ENCODE measurements around the gene SSB.

DNA sequence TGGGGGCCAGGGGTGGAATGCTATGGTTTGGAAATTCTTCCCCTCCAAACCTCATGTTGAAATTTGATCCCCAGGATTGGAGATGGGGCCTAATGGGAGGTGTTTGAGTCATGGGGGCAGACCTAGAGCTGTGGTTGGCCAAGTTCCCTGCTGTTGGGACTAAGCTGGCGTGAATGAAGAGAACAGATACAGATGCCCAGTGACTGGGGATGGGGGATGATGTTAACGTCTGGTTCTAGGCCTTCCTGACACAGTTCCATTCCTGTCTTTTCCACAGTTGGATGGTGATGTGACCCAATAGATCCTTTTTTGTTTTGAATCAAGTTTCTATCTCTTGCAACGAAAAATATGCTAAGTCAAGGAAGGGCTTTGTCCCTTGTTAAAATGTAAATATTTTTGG lies 41.3 kb upstream of the SSB start:
- TF ChIP-seq, protein P1, sequence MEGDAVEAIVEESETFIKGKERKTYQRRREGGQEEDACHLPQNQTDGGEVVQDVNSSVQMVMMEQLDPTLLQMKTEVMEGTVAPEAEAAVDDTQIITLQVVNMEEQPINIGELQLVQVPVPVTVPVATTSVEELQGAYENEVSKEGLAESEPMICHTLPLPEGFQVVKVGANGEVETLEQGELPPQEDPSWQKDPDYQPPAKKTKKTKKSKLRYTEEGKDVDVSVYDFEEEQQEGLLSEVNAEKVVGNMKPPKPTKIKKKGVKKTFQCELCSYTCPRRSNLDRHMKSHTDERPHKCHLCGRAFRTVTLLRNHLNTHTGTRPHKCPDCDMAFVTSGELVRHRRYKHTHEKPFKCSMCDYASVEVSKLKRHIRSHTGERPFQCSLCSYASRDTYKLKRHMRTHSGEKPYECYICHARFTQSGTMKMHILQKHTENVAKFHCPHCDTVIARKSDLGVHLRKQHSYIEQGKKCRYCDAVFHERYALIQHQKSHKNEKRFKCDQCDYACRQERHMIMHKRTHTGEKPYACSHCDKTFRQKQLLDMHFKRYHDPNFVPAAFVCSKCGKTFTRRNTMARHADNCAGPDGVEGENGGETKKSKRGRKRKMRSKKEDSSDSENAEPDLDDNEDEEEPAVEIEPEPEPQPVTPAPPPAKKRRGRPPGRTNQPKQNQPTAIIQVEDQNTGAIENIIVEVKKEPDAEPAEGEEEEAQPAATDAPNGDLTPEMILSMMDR (CRISPR knock-in tag; IDR thresholded peaks at IDR 0.05), result no peak
- TF ChIP-seq HNF4A (CRISPR knock-in tag; IDR thresholded peaks at IDR 0.05) (no peak), ARNTL (CRISPR knock-in tag; IDR thresholded peaks at IDR 0.05) (no peak), CREM (IDR thresholded peaks at IDR 0.05) (no peak), CREM (CRISPR knock-in tag; IDR thresholded peaks at IDR 0.05) (no peak), FOSL1 (CRISPR knock-in tag; IDR thresholded peaks at IDR 0.05; ENCODE audit: borderline replicate concordance) (no peak), TEAD2 (CRISPR knock-in tag; IDR thresholded peaks at IDR 0.05) (no peak), MEIS1 (CRISPR knock-in tag; IDR thresholded peaks at IDR 0.05; ENCODE audit: borderline replicate concordance) (no peak), MYC (CRISPR knock-in tag; IDR thresholded peaks at IDR 0.05; ENCODE audit: borderline replicate concordance) (no peak), ZNF550 (CRISPR knock-in tag; IDR thresholded peaks at IDR 0.05; ENCODE audit: borderline replicate concordance) (no peak)

Data from HepG2 (cell line).